Calu3 (cell line): ENCODE results near the gene TMIE. TPM values are rescaled to one million over a fixed set of nuclear protein-coding genes. Genes with fewer than 3 reads are reported as not detected.

ENCODE experiments used
- BruUV-seq: library from RNA; stranded (reverse); fragments of 400-500 nt; replicated peaks from 2 replicates; lab custom pipeline; 2021; lab: Mats Ljungman, UMichigan
- CTCF ChIA-PET: fragments of 300-600 bp; sonication (Branson Sonifier 250); formaldehyde crosslinking; loops from one replicate; lab custom pipeline; 2022; ENCODE audit warnings: antibody characterized with exemption; lab: Charles Lee
- DNase-seq: peaks from one replicate; pipeline ENCODE4 v3.0.0; 2022
- H3K27ac Mint-ChIP-seq: one replicate; pipeline ENCODE4 v1.8.0; 2022; ENCODE audit warnings: mixed read lengths; ENCODE audit not compliant: unreplicated experiment
- H3K27me3 Mint-ChIP-seq: one replicate; pipeline ENCODE4 v1.8.0; 2022; ENCODE audit warnings: mixed read lengths; ENCODE audit not compliant: unreplicated experiment
- H3K36me3 Mint-ChIP-seq: one replicate; pipeline ENCODE4 v1.8.0; 2022; ENCODE audit warnings: mild to moderate bottlenecking, moderate library complexity, mixed read lengths; ENCODE audit not compliant: insufficient read depth, unreplicated experiment
- H3K4me1 Mint-ChIP-seq: one replicate; pipeline ENCODE4 v1.8.0; 2022; ENCODE audit warnings: mild to moderate bottlenecking, low read depth, mixed read lengths; ENCODE audit not compliant: unreplicated experiment
- H3K4me3 Mint-ChIP-seq: one replicate; pipeline ENCODE4 v1.8.0; 2022; ENCODE audit warnings: mild to moderate bottlenecking, low read depth, moderate library complexity, mixed read lengths; ENCODE audit not compliant: unreplicated experiment
- H3K9me3 Mint-ChIP-seq: one replicate; pipeline ENCODE4 v1.8.0; 2022; ENCODE audit warnings: low read depth, mixed read lengths; ENCODE audit not compliant: unreplicated experiment
- CTCF ChIP-seq: fragments of 200-600 bp; IDR thresholded peaks from one replicate; pipeline ENCODE4 v1.8.0; 2022; ENCODE audit warnings: antibody characterized with exemption; ENCODE audit not compliant: unreplicated experiment
- intact Hi-C: fragments of 100-400 bp; cut with micrococcal nuclease; formaldehyde crosslinking; loops from one replicate; pipeline ENCODE4 v1.10.0; 2022; ENCODE audit not compliant: unreplicated experiment
- total RNA-seq: library from RNA; stranded (reverse); gene quantifications from 2 replicates; pipeline ENCODE4 v1.2.3, GENCODE V29; 2022

The TMIE gene
- total RNA-seq, 1 experiment from 2014 or later = 0.26 TPM

- Mint-ChIP-seq H3K4me3 (no peak overlapping the region), H3K27me3 (peaks cover 7% of the 10 kb centered on the region), H3K36me3 (no peaks in the 10 kb centered on the region), H3K9me3 (no peaks in the 10 kb centered on the region), H3K27ac (no peak overlapping the region), H3K4me1 (no peaks in the 10 kb centered on the region)
- DNase-seq = no peak
- CTCF ChIA-PET = no interaction called here
- intact Hi-C loops = no loop called here
- BruUV-seq = no TSS peak
- TF ChIP-seq CTCF = no peak
These were observed 19.8 kb downstream of the TMIE start for GRCh38 chr3:46721009-46721408.

GRCh38 chr3:46722443-46722842 lies 21.3 kb downstream of the TMIE start:
- no TSS peak for BruUV-seq
- Mint-ChIP-seq H3K4me3 (no peak overlapping the region), H3K36me3 (no peaks in the 10 kb centered on the region), H3K27me3 (no peaks in the 10 kb centered on the region), H3K4me1 (no peaks in the 10 kb centered on the region), H3K27ac (no peak overlapping the region), H3K9me3 (no peaks in the 10 kb centered on the region)
- intact Hi-C loops = no loop called here
- no peak for DNase-seq
- TF ChIP-seq CTCF = no peak
- CTCF ChIA-PET = no interaction called here

- intact Hi-C loops = no loop called here
- no peak for TF ChIP-seq CTCF
- no peaks in the 10 kb centered on the region for H3K36me3 Mint-ChIP-seq
- DNase-seq = no peak
- CTCF ChIA-PET = no interaction called here
- no peak overlapping the region for H3K27ac Mint-ChIP-seq
- BruUV-seq = no TSS peak
- H3K9me3 Mint-ChIP-seq = no peaks in the 10 kb centered on the region
- no peaks in the 10 kb centered on the region for H3K4me1 Mint-ChIP-seq
- H3K4me3 Mint-ChIP-seq = no peak overlapping the region
- H3K27me3 Mint-ChIP-seq = no peaks in the 10 kb centered on the region
These were observed 23.2 kb downstream of the TMIE start for GRCh38 chr3:46724424-46724823.

- no peak for TF ChIP-seq CTCF
- CTCF ChIA-PET = no interaction called here
- intact Hi-C loops = no loop called here
- no peak overlapping the region for H3K27ac Mint-ChIP-seq
- H3K4me1 Mint-ChIP-seq = no peaks in the 10 kb centered on the region
- H3K27me3 Mint-ChIP-seq = peaks cover under 1% of the 10 kb centered on the region
- no peak for DNase-seq
- no peaks in the 10 kb centered on the region for H3K36me3 Mint-ChIP-seq
- no TSS peak for BruUV-seq
- no peak overlapping the region for H3K4me3 Mint-ChIP-seq
- H3K9me3 Mint-ChIP-seq = no peaks in the 10 kb centered on the region
These were observed 24.6 kb downstream of the TMIE start for GRCh38 chr3:46725621-46726314.
